HepG2 (cell line): ENCODE data around the gene FAM162A. TPM values are rescaled to one million over a fixed set of nuclear protein-coding genes. Genes with fewer than 3 reads are reported as not detected.

Experiments used
- ATAC-seq: fragments of 200-7000 bp; cut with Tn5 transposase; 3 replicates; pipeline ENCODE4 v1.9.1; 2020; ENCODE audit warnings: mild to moderate bottlenecking, moderate library complexity
- BruUV-seq: library from RNA; stranded (reverse); fragments of 400-500 nt; replicated peaks from 2 replicates; lab custom pipeline; 2021; lab: Mats Ljungman, UMichigan
- CTCF ChIA-PET: fragments of 300-600 bp; formaldehyde crosslinking; extraction: SDS; loops from one replicate; lab custom pipeline; 2021; ENCODE audit warnings: low total read pairs, inconsistent platforms, low intra/inter-chr PET ratio; lab: Yijun Ruan, JAX
- POLR2A ChIA-PET: fragments of 350-600 bp; sonication (Branson Sonifier 250); formaldehyde crosslinking; loops from one replicate; lab custom pipeline; 2020; ENCODE audit warnings: antibody characterized with exemption, inconsistent platforms; lab: Yijun Ruan, JAX
- DNase-seq: peaks from one replicate; pipeline ENCODE4 v3.0.0-alpha.2; 2015; ENCODE audit warnings: low spot score
- FAIRE-seq: peaks from 3 replicates; lab custom pipeline; 2011; peaks lifted over from hg19 to GRCh38; lab: Jason Lieb, UNC
- H2AFZ ChIP-seq: one replicate; pipeline ENCODE4 v1.6.1; 2011; ENCODE audit warnings: low read length, inconsistent platforms
- H3K27ac ChIP-seq: fragments of 300-600 bp; 3 replicates; pipeline ENCODE4 v1.8.0; 2011; ENCODE audit warnings: mixed run types, mild to moderate bottlenecking, mixed read lengths, low read length, inconsistent platforms; ENCODE audit not compliant: insufficient read depth; ENCODE audit errors: extremely low read length
- H3K27me3 ChIP-seq, 2 experiments: fragments of 200-600 bp in 1 of 2; 2 replicates in 1 of 2; 3 replicates in 1 of 2; pipeline versions ENCODE4 v1.6.0 to v1.8.0; 2011; ENCODE audit warnings: low read length in 2 of 2, mild to moderate bottlenecking in 2 of 2, moderate library complexity in 2 of 2, inconsistent platforms in 1 of 2; ENCODE audit not compliant: insufficient read depth in 2 of 2, control insufficient read depth in 1 of 2
- H3K36me3 ChIP-seq, 2 experiments: fragments of 200-600 bp in 1 of 2; replicated peaks in 1 of 2; 2 replicates in 1 of 2; 3 replicates in 1 of 2; pipeline versions ENCODE4 v1.5.1 to v1.8.0; 2011; ENCODE audit warnings: low read length in 2 of 2, inconsistent platforms in 1 of 2; ENCODE audit not compliant: insufficient read depth in 2 of 2, control insufficient read depth in 1 of 2
- H3K4me1 ChIP-seq: 2 replicates; pipeline ENCODE4 v1.5.1; 2012; ENCODE audit warnings: low read length, inconsistent platforms; ENCODE audit not compliant: insufficient read depth
- H3K4me2 ChIP-seq: 2 replicates; pipeline ENCODE4 v1.6.0; 2011; ENCODE audit warnings: low read depth, low read length, inconsistent platforms
- H3K4me3 ChIP-seq, 3 experiments: fragments of 200-600 bp in 1 of 3; sonication (generic), shearing (Covaris generic) in 1 of 3; replicated peaks in 1 of 3; 2 replicates each; pipeline ENCODE4 v1.5.1; 2011 to 2016; ENCODE audit warnings: low read length in 3 of 3, inconsistent platforms in 2 of 3, low read depth in 2 of 3, mild to moderate bottlenecking in 2 of 3, control low read depth in 1 of 3, mixed read lengths in 1 of 3; ENCODE audit not compliant: insufficient read depth in 1 of 3
- H3K79me2 ChIP-seq: one replicate; pipeline ENCODE4 v1.6.1; 2011; ENCODE audit warnings: low read length, inconsistent platforms; ENCODE audit not compliant: insufficient read depth
- H3K9ac ChIP-seq: 2 replicates; pipeline ENCODE4 v1.6.0; 2011; ENCODE audit warnings: mild to moderate bottlenecking, low read depth, low read length, inconsistent platforms; ENCODE audit not compliant: insufficient read depth
- H3K9me3 ChIP-seq: 2 replicates; pipeline ENCODE4 v1.5.1; 2012; ENCODE audit warnings: mild to moderate bottlenecking, low read length
- H4K20me1 ChIP-seq: 2 replicates; pipeline ENCODE4 v1.6.0; 2011; ENCODE audit warnings: inconsistent platforms, mild to moderate bottlenecking, low read length, moderate library complexity; ENCODE audit not compliant: insufficient read depth
- HDAC2 ChIP-seq: sonication (generic); formaldehyde crosslinking; IDR thresholded peaks from 2 replicates; pipeline ENCODE4 v1.4.0; 2020; ENCODE audit warnings: missing genetic modification reagents
- MAZ ChIP-seq, 2 experiments: sonication (generic) in 1 of 2; formaldehyde crosslinking in 1 of 2; IDR thresholded peaks; 2 replicates each; pipeline versions ENCODE4 v1.5.0 to v1.6.1; 2012 to 2020; ENCODE audit warnings: low read depth in 2 of 2, mild to moderate bottlenecking in 2 of 2, borderline replicate concordance in 1 of 2, improper control_type of control experiment in 1 of 2, low read length in 1 of 2, missing genetic modification reagents in 1 of 2, moderate library complexity in 1 of 2
- MYC ChIP-seq: sonication (generic); formaldehyde crosslinking; IDR thresholded peaks from 2 replicates; pipeline ENCODE4 v1.9.0; 2021; ENCODE audit warnings: missing genetic modification reagents, borderline replicate concordance
- REL ChIP-seq: sonication (generic); formaldehyde crosslinking; conservative IDR thresholded peaks from 2 replicates; pipeline ENCODE4 v1.8.0; 2022; ENCODE audit warnings: mild to moderate bottlenecking, missing genetic modification reagents, moderate library complexity
- SMAD3 ChIP-seq: sonication (generic); formaldehyde crosslinking; IDR thresholded peaks from 2 replicates; pipeline ENCODE4 v1.4.0; 2020; ENCODE audit warnings: missing genetic modification reagents
- ZNF205 ChIP-seq: IDR thresholded peaks from 2 replicates; pipeline ENCODE4 v1.6.1; 2018; ENCODE audit warnings: missing biosample characterization, missing genetic modification reagents
- ZNF232 ChIP-seq: sonication (generic); formaldehyde crosslinking; IDR thresholded peaks from 2 replicates; pipeline ENCODE4 v1.4.0; 2020; ENCODE audit warnings: missing genetic modification reagents, borderline replicate concordance
- ZNF317 ChIP-seq: sonication (generic); formaldehyde crosslinking; IDR thresholded peaks from 2 replicates; pipeline ENCODE4 v1.5.0; 2020; ENCODE audit warnings: mild to moderate bottlenecking, missing genetic modification reagents
- ZNF33B ChIP-seq: sonication (generic); formaldehyde crosslinking; IDR thresholded peaks from 2 replicates; pipeline ENCODE4 v1.5.1; 2020; ENCODE audit warnings: mild to moderate bottlenecking, missing genetic modification reagents
- ZNF83 ChIP-seq: sonication (generic); formaldehyde crosslinking; IDR thresholded peaks from 2 replicates; pipeline ENCODE4 v1.4.0; 2020; ENCODE audit warnings: missing genetic modification reagents, mild to moderate bottlenecking, borderline replicate concordance
- WGBS: methylation state at CpG from one replicate; pipeline ENCODE4 v1.1.6; 2017; ENCODE audit warnings: low lambda C conversion rate; 5-methylcytosine and 5-hydroxymethylcytosine counted together
- in situ Hi-C: cut with HindIII; loops from 2 replicates; pipeline ENCODE4 v1.10.0; 2017; ENCODE audit warnings: low pct_unique_long_range_greater_than_20kb; ENCODE audit not compliant: extremely low pct_ligation_motif_present
- intact Hi-C: fragments of 100-400 bp; cut with micrococcal nuclease; formaldehyde crosslinking; loops from one replicate; pipeline ENCODE4 v1.10.0; 2022; ENCODE audit not compliant: unreplicated experiment
- polyA plus RNA-seq, 8 experiments: library from polyadenylated mRNA; depleted of rRNA in 3 of 8; stranded (reverse) in 7 of 8; unstranded in 1 of 8; fragments of >200 nt; fragmentation: Illumina TruSeq in 4 of 8; extraction: Trizol in 4 of 8; gene quantifications; 2 replicates each; pipeline versions ENCODE4 v1.2.1 to v1.2.3, GENCODE V29; 2011 to 2016; ENCODE audit warnings: low read depth in 4 of 8, missing spikeins in 1 of 8, mixed read lengths in 1 of 8; ENCODE audit not compliant: insufficient read depth in 1 of 8
- total RNA-seq, 5 experiments: library from RNA; depleted of rRNA; stranded (reverse); fragments of >200 nt; fragmentation: Illumina TruSeq; extraction: Trizol; gene quantifications; 2 replicates each; pipeline ENCODE4 v1.2.3, GENCODE V29; 2016; ENCODE audit warnings: low read depth in 1 of 5
- TF ChIP-seq, protein P1 (sequence below): sonication (generic); formaldehyde crosslinking; IDR thresholded peaks from 2 replicates; pipeline ENCODE4 v1.5.0; 2020; ENCODE audit warnings: missing genetic modification reagents, mild to moderate bottlenecking, borderline replicate concordance
- TF ChIP-seq, protein P2 (sequence below), 2 experiments: sonication (generic) in 1 of 2; formaldehyde crosslinking in 1 of 2; IDR thresholded peaks; 2 replicates each; pipeline versions ENCODE4 v1.4.0 to v1.6.1; 2018 to 2020; ENCODE audit warnings: missing genetic modification reagents in 2 of 2, borderline replicate concordance in 1 of 2, low read depth in 1 of 2, mild to moderate bottlenecking in 1 of 2, missing biosample characterization in 1 of 2
- TF ChIP-seq, protein P3 (sequence below): sonication (generic); formaldehyde crosslinking; IDR thresholded peaks from 2 replicates; pipeline ENCODE4 v1.5.1; 2020; ENCODE audit warnings: missing genetic modification reagents, mild to moderate bottlenecking, borderline replicate concordance

FAM162A gene
- total and polyA plus RNA-seq, 2 of the 13 experiments (the other 11 are each of a cell fraction or from before 2014, with no cell fraction given): 115 to 155 TPM

DNA sequence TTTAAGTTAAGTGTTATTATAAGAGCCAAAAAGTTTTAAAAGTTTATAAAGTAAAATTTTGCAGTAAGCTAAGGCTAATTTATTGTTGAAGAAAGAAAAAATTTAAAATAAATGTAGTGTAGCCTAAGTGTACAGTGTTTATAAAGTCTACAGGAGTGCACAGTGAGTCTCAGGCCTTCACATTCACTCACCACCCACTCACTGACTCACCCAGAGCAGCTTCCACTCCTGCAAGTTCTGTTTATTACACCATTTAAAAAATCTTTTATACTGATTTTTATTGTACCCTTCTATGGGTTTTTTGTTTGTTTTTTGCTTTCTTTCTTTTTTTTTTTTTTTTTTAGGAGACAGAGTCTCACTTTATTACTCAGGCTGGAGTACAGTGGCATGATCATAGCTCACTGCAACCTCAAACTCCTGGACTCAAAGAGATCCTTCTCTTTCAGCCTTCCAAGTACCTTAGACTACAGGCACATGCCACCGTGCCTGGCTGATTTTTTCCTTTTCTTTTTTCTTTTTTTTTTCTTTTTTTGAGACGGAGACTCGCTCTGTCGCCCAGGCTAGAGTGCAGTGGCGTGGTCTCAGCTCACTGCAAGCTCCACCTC is 33.1 kb upstream of the FAM162A start:
- H4K20me1 ChIP-seq: no peaks in the 10 kb centered on the region
- H3K79me2 ChIP-seq: no peaks in the 10 kb centered on the region
- DNase-seq (no peak), ATAC-seq (no peak), FAIRE-seq (no peak)
- H3K4me1 ChIP-seq: no peaks in the 10 kb centered on the region
- no peak for TF ChIP-seq ZNF317
- no peak for TF ChIP-seq HDAC2
- no peak overlapping the region for H2AFZ ChIP-seq
- no peaks in the 10 kb centered on the region for H3K9me3 ChIP-seq
- no peak overlapping the region for H3K4me2 ChIP-seq
- CTCF ChIA-PET: no interaction called here
- no peak overlapping the region for H3K4me3 ChIP-seq
- no peak overlapping the region for H3K9ac ChIP-seq
- POLR2A ChIA-PET: no interaction called here
- no peaks in the 10 kb centered on the region for H3K36me3 ChIP-seq
- WGBS: 85% methylated on average over 5 of the region's 5 CpGs
- intact Hi-C loops: no loop called here
- no peak overlapping the region for H3K27ac ChIP-seq
- BruUV-seq: no TSS peak
- H3K27me3 ChIP-seq: no peaks in the 10 kb centered on the region
- in situ Hi-C loops: loop anchor here (10.0 kb wide), 1 partner anchor 246 kb away; no protein-coding TSS in a partner anchor

DNA sequence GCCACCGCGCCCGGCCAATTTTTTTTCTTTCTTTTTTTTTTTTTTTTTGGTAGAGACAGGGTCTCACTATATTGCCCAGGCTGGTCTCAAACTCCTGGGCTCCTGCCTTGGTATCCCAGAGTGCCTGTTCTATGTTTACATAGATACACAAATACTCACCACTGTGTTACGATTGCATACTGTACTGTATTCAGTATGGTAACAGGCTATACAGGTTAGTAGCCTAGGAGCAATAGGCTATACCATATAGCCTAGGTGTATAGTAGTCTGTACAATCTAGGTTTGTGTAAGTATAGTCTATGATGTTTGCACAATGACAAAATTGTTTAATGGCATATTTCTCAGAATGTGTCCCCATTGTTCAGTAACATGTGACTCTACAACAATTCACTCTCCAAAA is 32.4 kb upstream of the FAM162A start:
- Histone ChIP-seq H3K9me3 (no peaks in the 10 kb centered on the region), H2AFZ (no peak overlapping the region), H3K4me1 (no peaks in the 10 kb centered on the region), H3K4me2 (no peak overlapping the region), H4K20me1 (no peaks in the 10 kb centered on the region), H3K9ac (no peak overlapping the region), H3K27ac (no peak overlapping the region), H3K36me3 (no peaks in the 10 kb centered on the region; a peak in 1 of 5 replicates), H3K79me2 (no peaks in the 10 kb centered on the region), H3K27me3 (no peaks in the 10 kb centered on the region), H3K4me3 (no peak overlapping the region)
- ATAC-seq (no peak), FAIRE-seq (no peak), DNase-seq (no peak)
- POLR2A ChIA-PET: no interaction called here
- in situ Hi-C loops (loop anchor here (10.0 kb wide), 1 partner anchor 247 kb away; no protein-coding TSS in a partner anchor), intact Hi-C loops (no loop called here)
- CTCF ChIA-PET: no interaction called here
- 95% methylated on average over 4 of the region's 4 CpGs for whole genome bisulfite sequencing
- BruUV-seq: no TSS peak
- TF ChIP-seq, protein P1, sequence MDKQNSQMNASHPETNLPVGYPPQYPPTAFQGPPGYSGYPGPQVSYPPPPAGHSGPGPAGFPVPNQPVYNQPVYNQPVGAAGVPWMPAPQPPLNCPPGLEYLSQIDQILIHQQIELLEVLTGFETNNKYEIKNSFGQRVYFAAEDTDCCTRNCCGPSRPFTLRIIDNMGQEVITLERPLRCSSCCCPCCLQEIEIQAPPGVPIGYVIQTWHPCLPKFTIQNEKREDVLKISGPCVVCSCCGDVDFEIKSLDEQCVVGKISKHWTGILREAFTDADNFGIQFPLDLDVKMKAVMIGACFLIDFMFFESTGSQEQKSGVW (CRISPR knock-in tag): no peak
- TF ChIP-seq ZNF205 (CRISPR knock-in tag) (no peak), ZNF33B (CRISPR knock-in tag) (no peak), ZNF83 (CRISPR knock-in tag) (no peak), SMAD3 (CRISPR knock-in tag) (no peak), MAZ (IDR thresholded peaks at IDR 0.05; ENCODE audit: borderline replicate concordance, low read depth, low read length) (no peak), MAZ (CRISPR knock-in tag; IDR thresholded peaks at IDR 0.05; ENCODE audit: low read depth) (no peak), MYC (CRISPR knock-in tag) (no peak), REL (no peak), ZNF232 (CRISPR knock-in tag) (no peak)
- TF ChIP-seq, protein P2, sequence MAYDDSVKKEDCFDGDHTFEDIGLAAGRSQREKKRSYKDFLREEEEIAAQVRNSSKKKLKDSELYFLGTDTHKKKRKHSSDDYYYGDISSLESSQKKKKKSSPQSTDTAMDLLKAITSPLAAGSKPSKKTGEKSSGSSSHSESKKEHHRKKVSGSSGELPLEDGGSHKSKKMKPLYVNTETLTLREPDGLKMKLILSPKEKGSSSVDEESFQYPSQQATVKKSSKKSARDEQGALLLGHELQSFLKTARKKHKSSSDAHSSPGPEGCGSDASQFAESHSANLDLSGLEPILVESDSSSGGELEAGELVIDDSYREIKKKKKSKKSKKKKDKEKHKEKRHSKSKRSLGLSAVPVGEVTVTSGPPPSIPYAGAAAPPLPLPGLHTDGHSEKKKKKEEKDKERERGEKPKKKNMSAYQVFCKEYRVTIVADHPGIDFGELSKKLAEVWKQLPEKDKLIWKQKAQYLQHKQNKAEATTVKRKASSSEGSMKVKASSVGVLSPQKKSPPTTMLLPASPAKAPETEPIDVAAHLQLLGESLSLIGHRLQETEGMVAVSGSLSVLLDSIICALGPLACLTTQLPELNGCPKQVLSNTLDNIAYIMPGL (CRISPR knock-in tag; IDR thresholded peaks at IDR 0.05; ENCODE audit: borderline replicate concordance in 1 of 2, low read depth in 1 of 2): no peak
- TF ChIP-seq, protein P3, sequence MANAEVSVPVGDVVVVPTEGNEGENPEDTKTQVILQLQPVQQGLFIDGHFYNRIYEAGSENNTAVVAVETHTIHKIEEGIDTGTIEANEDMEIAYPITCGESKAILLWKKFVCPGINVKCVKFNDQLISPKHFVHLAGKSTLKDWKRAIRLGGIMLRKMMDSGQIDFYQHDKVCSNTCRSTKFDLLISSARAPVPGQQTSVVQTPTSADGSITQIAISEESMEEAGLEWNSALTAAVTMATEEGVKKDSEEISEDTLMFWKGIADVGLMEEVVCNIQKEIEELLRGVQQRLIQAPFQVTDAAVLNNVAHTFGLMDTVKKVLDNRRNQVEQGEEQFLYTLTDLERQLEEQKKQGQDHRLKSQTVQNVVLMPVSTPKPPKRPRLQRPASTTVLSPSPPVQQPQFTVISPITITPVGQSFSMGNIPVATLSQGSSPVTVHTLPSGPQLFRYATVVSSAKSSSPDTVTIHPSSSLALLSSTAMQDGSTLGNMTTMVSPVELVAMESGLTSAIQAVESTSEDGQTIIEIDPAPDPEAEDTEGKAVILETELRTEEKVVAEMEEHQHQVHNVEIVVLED (CRISPR knock-in tag): no peak
